Activated CD4-positive, alpha-beta T cell treated with anti-CD3 and anti-CD28 coated beads, Interleukin-2, Interleukin-4, amounts not matched to agents 100 ng/mL and 50 ng/mL, durations not matched to agents 16 hours and 8 hours (primary cell): ENCODE measurements around the gene MAP4K4.

Source experiments
- DNase-seq: peaks from one replicate; pipeline ENCODE4 v3.0.0-alpha.2; 2020; ENCODE audit warnings: low spot score

MAP4K4 gene

DNA sequence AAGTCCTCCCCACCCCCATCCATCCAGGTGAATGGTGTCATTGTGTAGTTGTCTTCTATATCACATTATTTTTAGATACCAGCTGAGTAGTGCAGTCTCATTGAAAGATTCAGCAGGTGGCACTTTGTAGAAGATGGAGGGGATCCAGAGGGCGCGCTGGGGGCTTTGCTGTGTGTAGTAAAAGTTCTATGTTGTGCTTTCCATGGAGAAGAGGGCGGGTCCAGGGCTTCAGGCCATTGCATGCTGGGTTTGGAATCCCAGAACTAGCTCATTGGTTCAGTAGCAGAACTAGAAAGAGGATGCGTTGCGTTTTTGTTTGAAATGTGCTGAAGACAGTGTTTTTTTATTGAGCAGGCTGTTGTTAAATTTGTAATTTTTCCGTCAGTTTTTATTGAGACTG, 120.0 kb downstream of the MAP4K4 start:
- DNase-seq, result no peak

GRCh38 chr2:101818531-101819451, 121.3 kb downstream of the MAP4K4 start:
- peak; percentile 6 for DNase-seq

- DNase-seq, result no peak
Measured at GRCh38 chr2:101820519-101820918, 123.0 kb downstream of the MAP4K4 start.

GRCh38 chr2:101821059-101821805, 123.7 kb downstream of the MAP4K4 start:
- DNase-seq, result no peak

GRCh38 chr2:101821828-101822458, 124.4 kb downstream of the MAP4K4 start:
- no peak for DNase-seq

DNA sequence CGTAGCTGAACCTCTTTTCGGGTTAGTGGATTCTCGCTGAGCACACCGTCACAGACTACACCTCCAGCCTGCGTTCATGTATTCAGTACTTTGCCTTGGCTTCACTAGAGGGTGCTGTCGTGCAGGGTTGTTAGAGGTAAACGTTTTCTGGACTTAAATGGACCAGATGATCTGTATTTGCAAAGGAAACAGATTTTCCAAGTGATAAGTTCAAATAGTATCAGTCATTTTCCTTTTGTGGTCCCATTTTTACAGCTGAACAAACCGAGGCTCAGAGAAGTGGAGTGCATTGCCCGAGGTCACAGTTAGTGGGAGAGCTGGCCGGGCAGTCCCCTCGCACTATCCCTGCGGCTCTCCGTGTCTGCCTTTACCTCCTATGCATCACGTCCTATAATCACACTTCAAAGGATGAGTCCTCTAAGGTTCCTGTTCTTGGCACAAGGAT, 125.9 kb downstream of the MAP4K4 start:
- peak; percentile 77 for DNase-seq

- no peak for DNase-seq
Measured at GRCh38 chr2:101823859-101824258, 126.4 kb downstream of the MAP4K4 start.

DNA sequence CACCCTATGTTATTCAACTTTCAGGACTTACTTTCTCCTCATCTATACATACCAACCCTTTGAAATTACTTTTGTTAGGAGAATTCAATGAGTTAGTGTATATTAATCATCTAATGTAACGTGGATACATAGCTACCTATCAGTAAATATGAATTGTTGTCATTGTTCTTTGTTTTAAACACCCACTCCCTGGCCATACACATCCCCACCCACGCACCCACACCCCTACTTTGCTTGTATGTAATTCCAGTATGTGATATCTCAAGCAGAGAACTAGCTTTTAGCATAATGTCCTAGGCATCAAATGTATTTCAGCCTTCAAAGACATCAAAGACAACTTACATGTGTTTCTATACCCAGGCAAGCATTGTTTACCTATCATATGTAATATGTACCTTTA, 129.2 kb downstream of the MAP4K4 start:
- no peak for DNase-seq

DNA sequence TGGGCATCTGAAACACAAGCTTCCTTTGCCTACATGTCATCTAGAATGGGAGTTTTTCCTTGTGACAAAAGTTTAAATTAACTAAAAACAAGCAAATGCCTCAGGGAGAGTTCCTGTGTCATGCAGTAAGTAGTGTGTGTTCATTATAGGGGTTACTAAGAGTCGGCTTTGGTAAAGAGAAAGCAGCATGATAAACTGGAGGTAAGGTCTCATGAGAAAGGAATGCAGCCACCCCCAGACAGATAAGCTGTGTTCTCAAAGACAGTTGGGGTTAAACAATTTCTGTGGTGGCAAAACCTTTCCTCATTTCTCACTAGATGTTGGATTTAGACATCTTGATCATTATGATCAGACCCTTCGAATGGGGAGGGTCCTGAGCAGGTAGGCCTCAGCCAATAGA, 129.7 kb downstream of the MAP4K4 start:
- DNase-seq, result no peak

DNA sequence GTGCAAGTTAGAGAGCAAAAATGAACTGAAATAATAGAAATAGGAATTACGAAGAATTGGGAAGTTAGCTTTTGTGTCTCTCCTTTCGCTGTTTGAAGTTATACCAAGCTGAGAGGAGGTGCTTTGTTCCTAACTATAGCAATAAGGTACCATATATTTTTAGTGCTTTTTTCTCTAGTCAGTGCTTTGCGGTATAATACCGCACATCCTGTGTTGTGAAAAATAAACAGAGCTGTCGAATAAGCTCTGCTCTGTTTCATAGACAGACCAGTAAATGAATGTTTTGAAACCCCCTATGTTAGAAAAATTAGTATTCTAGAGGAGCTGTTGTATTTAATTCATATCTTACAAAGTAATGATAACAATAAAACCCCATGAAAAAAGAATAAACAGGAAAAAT, 130.8 kb downstream of the MAP4K4 start:
- DNase-seq, result peak; percentile 24

DNA sequence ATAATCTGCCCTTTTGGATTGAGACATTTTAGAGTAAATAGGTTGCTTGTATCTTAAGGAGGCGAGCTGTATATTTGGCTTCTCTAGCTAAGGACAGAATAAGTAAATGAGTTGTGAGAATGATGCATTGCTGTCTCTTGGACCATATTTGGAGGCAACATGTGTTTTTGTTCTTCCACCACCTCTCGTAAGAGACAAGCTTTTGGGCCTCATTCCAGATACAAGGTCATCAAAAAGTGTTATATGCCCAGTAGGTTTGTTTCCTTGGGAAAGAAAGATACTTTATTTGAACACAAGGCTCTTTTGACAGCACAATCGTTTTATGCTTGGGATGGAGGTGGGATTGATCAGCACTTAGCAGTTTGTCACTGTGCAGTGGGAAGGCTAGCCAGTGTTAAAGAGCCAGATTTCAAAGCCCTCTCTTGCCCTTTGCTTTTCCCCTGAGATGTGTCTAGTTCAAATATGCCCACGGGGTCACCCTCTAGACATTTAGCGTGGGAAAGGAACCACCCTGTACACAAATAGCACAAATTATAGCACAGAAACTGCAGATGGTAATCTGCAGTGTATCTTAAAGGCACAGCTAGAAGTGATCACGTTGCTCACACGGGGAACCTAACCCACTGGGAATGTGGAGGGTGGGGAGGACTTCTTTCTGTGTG, 131.3 kb downstream of the MAP4K4 start:
- no peak for DNase-seq

DNA sequence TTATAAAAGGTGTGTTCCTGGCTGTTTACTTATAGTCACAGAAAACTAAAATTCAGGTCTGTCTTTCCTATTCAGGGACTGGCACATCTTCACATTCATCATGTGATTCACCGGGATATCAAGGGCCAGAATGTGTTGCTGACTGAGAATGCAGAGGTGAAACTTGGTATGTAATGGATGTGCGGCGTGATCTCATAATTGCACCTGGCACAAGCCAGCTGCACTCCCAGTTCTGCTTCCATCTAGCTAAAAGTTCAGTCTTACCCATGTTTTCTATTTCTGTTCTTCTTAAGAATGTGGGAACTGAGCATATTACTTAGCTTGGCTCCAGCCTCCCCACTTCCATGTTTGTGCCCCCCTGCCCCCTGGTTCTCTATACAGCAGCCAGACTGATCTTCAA, 131.9 kb downstream of the MAP4K4 start:
- no peak for DNase-seq

DNA sequence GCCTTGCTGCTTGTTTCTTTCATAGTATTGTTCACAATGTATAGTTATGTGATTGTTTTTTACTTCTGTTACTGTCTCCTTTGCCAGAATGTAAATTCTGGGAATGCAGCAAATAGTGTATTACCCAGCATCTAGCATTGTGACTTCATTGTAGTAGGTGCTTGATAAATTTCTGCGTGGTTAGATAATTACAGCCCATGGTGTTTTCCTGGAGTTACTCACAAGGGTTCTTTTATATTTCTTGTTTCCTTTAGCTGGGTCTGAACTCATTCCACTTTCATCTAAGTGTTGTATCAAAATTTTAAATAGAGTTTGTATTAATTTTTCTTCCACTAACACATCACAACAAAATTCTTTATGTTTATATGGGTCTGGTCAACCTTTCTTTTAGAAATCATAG, 132.6 kb downstream of the MAP4K4 start:
- DNase-seq, result no peak

DNA sequence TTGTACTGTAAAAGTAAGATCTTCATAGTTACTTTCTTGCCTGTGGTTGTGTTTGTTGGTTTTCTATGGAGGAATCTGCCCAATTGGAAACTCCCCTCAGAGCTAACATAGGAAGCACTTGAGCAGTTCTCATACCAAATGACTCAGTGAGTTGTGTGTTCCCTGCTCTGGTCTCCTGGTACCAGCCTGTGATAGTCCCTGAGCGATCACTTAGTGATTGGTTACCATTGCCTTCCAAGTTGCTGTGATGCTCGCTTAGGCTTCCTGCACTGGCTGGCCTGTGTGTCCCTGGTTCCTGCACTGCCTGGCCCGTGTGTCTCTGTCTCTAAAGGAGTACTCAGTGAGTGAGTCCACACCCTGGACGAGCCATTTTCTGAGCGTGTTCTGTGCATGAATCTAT, 133.0 kb downstream of the MAP4K4 start:
- peak; percentile 58 for DNase-seq

DNA sequence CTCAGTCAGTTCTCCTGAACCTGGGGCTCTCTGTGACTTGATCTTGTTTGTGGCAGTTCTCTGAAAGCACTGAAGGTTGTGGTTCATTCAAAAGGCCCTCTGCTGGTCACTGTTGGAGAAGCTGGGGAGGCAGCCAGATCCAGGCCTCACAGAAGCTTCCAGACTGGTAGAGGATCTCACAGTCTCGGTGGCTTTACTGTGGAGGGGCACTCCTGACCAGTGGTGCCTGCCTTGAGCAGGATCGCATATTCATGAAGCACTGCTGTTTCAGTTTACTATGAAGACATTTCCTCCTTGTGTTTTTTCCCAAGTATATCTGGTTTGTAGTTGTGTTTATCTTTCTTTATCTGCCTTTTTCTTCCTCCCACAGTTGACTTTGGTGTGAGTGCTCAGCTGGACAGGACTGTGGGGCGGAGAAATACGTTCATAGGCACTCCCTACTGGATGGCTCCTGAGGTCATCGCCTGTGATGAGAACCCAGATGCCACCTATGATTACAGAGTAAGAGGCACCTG, 133.9 kb downstream of the MAP4K4 start:
- peak; percentile 68 for DNase-seq

- DNase-seq, result no peak
Measured at GRCh38 chr2:101832114-101832513, 134.6 kb downstream of the MAP4K4 start.

- DNase-seq, result no peak
Measured at GRCh38 chr2:101833890-101834523, 136.5 kb downstream of the MAP4K4 start.

DNA sequence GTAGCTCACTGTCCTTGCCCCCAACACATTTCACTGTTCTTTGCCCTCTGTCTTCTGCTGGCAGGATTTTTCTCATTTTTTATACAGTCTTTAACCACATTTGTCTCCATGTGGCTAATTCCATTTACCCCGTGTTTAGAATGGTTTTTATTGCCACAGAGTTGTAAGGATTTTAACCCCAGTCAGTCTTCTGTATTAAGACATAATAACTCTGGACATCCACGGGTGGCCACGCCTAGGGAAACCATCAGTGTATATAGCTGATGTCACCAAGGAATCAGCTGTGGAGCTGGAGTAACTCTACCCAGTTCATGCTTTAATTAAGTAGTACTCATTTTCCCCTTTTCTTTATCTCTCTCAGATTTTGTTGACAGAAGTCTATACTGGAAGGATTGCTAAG, 139.8 kb downstream of the MAP4K4 start:
- DNase-seq, result no peak

- DNase-seq, result no peak
Measured at GRCh38 chr2:101841679-101842327, 144.3 kb downstream of the MAP4K4 start.

DNA sequence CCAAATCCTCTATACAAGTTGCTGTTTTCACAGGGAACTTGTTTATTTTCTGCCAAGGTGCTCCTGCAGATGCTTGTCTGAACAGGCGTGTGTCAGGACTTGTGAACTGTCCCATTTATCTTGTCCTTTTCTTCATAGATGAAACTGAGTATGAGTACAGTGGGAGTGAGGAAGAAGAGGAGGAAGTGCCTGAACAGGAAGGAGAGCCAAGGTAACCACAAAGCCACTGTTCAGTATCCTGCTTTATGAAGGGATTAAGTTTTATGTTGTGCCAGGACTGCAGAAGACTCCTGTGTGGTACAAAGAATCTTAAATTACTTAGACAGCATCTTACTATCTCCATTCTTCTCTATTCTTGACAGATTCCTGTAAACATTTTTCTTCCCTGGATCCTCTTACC, 145.0 kb downstream of the MAP4K4 start:
- no peak for DNase-seq

GRCh38 chr2:101843048-101843447, 145.5 kb downstream of the MAP4K4 start:
- DNase-seq, result no peak
